Gastrocnemius medialis (tissue), 4 donors: ENCODE data around the gene ARHGAP24.

ENCODE experiments used
- POLR2A ChIP-seq, 2 donors: fragments of 450-650 bp; IDR thresholded peaks; one replicate each; pipeline ENCODE4 v1.6.1; 2017; ENCODE audit warnings: antibody characterized with exemption in 2 of 2, mild to moderate bottlenecking in 2 of 2, moderate library complexity in 2 of 2
- TF ChIP-seq, protein P1 (sequence below), 5 experiments: fragments of 450-650 bp in 3 of 5; fragments of 200-600 bp in 2 of 5; sonication (generic) in 2 of 5; IDR thresholded peaks in 4 of 5; conservative IDR thresholded peaks in 1 of 5; 1 replicate in 4 of 5; 2 replicates in 1 of 5; pipeline ENCODE4 v1.5.1; 2016 to 2019; ENCODE audit warnings: antibody characterized with exemption in 5 of 5, mild to moderate bottlenecking in 3 of 5, moderate library complexity in 3 of 5

DNA sequence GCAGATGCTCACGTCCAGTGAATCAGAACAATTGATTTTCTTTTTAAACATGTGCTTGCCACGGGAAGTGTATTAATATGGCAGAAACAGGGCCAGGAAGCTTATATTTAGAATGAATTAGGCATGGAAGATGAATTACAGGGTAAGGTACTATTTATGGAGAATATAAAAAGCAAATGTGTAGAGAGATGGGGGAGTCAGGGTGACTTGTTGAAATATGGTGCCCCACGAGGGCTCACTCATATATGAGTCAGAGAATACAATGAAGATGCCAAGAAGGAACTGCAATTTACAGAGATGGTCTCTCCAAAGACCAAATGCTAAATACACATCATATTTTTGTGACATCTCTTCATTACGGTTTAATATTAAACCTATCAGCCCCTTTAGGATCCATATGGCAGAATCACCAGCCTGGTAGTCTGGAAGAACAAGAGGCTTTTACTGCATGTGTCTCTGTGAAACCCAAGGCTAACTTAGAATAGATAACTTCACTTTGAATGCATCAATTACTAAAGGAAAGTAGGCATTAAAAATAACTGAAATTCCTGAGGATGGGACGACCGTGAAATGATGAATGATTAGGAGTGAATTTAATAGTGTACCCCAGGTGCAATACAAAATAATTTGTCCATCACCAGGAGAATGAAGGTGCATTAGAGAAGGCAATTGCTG is 385.3 kb downstream of the ARHGAP24 start:
- TF ChIP-seq, protein P1, sequence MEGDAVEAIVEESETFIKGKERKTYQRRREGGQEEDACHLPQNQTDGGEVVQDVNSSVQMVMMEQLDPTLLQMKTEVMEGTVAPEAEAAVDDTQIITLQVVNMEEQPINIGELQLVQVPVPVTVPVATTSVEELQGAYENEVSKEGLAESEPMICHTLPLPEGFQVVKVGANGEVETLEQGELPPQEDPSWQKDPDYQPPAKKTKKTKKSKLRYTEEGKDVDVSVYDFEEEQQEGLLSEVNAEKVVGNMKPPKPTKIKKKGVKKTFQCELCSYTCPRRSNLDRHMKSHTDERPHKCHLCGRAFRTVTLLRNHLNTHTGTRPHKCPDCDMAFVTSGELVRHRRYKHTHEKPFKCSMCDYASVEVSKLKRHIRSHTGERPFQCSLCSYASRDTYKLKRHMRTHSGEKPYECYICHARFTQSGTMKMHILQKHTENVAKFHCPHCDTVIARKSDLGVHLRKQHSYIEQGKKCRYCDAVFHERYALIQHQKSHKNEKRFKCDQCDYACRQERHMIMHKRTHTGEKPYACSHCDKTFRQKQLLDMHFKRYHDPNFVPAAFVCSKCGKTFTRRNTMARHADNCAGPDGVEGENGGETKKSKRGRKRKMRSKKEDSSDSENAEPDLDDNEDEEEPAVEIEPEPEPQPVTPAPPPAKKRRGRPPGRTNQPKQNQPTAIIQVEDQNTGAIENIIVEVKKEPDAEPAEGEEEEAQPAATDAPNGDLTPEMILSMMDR (IDR thresholded peaks at IDR 0.05 in 4 of 5, conservative IDR thresholded peaks at IDR 0.05 in 1 of 5) = no peak
- TF ChIP-seq POLR2A (IDR thresholded peaks at IDR 0.05) = no peak
